GM04503 (cell line): ENCODE measurements around the gene LAG3.

Source experiments
- DNase-seq: peaks from one replicate; pipeline ENCODE4 v3.0.0-alpha.2; 2012; ENCODE audit warnings: low read depth

The LAG3 gene

GRCh38 chr12:6772726-6773589, 638 bp downstream of the LAG3 start:
- DNase-seq: no peak

- DNase-seq: no peak
Observed at GRCh38 chr12:6773590-6774351, 1.5 kb downstream of the LAG3 start.

- DNase-seq: no peak
Observed at GRCh38 chr12:6774499-6775062, 2.3 kb downstream of the LAG3 start.

GRCh38 chr12:6775185-6776174, 3.2 kb downstream of the LAG3 start:
- no peak for DNase-seq

- DNase-seq: no peak
Observed at GRCh38 chr12:6777386-6777785, 5.1 kb downstream of the LAG3 start.

GRCh38 chr12:6778217-6778573, 5.9 kb downstream of the LAG3 start:
- no peak for DNase-seq

- peak; percentile 53 for DNase-seq
Observed at GRCh38 chr12:6778574-6779550, 6.5 kb downstream of the LAG3 start.

GRCh38 chr12:6779708-6780432, 7.5 kb downstream of the LAG3 start:
- no peak for DNase-seq

- no peak for DNase-seq
Observed at GRCh38 chr12:6780573-6780972, 8.3 kb downstream of the LAG3 start.

- DNase-seq: no peak
Observed at GRCh38 chr12:6782119-6782518, 9.8 kb downstream of the LAG3 start.

GRCh38 chr12:6782850-6783566, 10.7 kb downstream of the LAG3 start:
- no peak for DNase-seq

GRCh38 chr12:6783828-6784227, 11.5 kb downstream of the LAG3 start:
- DNase-seq: no peak

- no peak for DNase-seq
Observed at GRCh38 chr12:6784296-6784695, 12.0 kb downstream of the LAG3 start.

GRCh38 chr12:6784761-6785160, 12.4 kb downstream of the LAG3 start:
- DNase-seq: no peak

GRCh38 chr12:6786416-6787094, 14.2 kb downstream of the LAG3 start:
- no peak for DNase-seq

- DNase-seq: no peak
Observed at GRCh38 chr12:6787309-6787708, 15.0 kb downstream of the LAG3 start.

GRCh38 chr12:6788972-6789924, 16.9 kb downstream of the LAG3 start, which contains the start of gene CD4:
TSS of gene CD4 (plus strand) at chr12:6789528. CDS start at chr12:6800139, 10,611 bp downstream.
- no peak for DNase-seq
